ENCODE results near the gene AGBL2. TPM values are rescaled to one million over a fixed set of nuclear protein-coding genes. Genes with fewer than 3 reads are reported as not detected.

The AGBL2 gene
- total and polyA plus RNA-seq, 2 of the 8 experiments (the other 6 are each of a cell fraction or from before 2014, with no cell fraction given) = 2.1 to 6.5 TPM

DNA sequence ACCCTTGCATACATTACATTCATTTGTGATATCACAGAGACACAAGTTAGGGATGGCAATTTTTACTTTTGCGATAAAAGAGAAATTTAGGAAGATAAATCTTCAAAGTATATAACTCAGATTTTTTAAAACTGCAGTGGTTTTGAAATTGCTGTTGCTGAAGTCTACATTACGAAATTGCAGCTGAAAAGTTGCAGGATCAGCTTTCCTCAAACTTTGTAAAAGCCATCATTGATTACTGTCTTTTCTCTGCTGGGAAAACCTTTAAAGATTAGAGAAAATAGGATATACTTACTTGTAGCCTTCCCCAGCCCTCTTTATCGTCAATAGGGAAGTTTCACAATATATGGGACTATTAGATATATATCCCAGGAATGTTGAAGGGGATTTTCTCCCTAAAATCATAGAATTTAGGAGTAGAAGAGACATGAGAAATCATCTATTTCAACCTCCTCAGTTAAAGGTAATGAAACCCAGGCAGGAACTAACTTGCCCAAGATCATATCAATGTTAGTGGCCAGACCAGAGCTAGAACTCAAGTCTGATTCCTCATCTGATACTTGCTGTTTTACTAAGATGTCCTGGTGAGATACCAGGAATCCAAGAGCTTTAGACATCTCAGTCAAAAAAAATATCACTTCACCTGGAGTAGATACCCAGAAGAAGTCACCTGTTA, 10.4 kb upstream of the AGBL2 start (continued):
- TF ChIP-seq, protein P1, sequence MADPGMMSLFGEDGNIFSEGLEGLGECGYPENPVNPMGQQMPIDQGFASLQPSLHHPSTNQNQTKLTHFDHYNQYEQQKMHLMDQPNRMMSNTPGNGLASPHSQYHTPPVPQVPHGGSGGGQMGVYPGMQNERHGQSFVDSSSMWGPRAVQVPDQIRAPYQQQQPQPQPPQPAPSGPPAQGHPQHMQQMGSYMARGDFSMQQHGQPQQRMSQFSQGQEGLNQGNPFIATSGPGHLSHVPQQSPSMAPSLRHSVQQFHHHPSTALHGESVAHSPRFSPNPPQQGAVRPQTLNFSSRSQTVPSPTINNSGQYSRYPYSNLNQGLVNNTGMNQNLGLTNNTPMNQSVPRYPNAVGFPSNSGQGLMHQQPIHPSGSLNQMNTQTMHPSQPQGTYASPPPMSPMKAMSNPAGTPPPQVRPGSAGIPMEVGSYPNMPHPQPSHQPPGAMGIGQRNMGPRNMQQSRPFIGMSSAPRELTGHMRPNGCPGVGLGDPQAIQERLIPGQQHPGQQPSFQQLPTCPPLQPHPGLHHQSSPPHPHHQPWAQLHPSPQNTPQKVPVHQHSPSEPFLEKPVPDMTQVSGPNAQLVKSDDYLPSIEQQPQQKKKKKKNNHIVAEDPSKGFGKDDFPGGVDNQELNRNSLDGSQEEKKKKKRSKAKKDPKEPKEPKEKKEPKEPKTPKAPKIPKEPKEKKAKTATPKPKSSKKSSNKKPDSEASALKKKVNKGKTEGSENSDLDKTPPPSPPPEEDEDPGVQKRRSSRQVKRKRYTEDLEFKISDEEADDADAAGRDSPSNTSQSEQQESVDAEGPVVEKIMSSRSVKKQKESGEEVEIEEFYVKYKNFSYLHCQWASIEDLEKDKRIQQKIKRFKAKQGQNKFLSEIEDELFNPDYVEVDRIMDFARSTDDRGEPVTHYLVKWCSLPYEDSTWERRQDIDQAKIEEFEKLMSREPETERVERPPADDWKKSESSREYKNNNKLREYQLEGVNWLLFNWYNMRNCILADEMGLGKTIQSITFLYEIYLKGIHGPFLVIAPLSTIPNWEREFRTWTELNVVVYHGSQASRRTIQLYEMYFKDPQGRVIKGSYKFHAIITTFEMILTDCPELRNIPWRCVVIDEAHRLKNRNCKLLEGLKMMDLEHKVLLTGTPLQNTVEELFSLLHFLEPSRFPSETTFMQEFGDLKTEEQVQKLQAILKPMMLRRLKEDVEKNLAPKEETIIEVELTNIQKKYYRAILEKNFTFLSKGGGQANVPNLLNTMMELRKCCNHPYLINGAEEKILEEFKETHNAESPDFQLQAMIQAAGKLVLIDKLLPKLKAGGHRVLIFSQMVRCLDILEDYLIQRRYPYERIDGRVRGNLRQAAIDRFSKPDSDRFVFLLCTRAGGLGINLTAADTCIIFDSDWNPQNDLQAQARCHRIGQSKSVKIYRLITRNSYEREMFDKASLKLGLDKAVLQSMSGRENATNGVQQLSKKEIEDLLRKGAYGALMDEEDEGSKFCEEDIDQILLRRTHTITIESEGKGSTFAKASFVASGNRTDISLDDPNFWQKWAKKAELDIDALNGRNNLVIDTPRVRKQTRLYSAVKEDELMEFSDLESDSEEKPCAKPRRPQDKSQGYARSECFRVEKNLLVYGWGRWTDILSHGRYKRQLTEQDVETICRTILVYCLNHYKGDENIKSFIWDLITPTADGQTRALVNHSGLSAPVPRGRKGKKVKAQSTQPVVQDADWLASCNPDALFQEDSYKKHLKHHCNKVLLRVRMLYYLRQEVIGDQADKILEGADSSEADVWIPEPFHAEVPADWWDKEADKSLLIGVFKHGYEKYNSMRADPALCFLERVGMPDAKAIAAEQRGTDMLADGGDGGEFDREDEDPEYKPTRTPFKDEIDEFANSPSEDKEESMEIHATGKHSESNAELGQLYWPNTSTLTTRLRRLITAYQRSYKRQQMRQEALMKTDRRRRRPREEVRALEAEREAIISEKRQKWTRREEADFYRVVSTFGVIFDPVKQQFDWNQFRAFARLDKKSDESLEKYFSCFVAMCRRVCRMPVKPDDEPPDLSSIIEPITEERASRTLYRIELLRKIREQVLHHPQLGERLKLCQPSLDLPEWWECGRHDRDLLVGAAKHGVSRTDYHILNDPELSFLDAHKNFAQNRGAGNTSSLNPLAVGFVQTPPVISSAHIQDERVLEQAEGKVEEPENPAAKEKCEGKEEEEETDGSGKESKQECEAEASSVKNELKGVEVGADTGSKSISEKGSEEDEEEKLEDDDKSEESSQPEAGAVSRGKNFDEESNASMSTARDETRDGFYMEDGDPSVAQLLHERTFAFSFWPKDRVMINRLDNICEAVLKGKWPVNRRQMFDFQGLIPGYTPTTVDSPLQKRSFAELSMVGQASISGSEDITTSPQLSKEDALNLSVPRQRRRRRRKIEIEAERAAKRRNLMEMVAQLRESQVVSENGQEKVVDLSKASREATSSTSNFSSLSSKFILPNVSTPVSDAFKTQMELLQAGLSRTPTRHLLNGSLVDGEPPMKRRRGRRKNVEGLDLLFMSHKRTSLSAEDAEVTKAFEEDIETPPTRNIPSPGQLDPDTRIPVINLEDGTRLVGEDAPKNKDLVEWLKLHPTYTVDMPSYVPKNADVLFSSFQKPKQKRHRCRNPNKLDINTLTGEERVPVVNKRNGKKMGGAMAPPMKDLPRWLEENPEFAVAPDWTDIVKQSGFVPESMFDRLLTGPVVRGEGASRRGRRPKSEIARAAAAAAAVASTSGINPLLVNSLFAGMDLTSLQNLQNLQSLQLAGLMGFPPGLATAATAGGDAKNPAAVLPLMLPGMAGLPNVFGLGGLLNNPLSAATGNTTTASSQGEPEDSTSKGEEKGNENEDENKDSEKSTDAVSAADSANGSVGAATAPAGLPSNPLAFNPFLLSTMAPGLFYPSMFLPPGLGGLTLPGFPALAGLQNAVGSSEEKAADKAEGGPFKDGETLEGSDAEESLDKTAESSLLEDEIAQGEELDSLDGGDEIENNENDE (IDR thresholded peaks at IDR 0.05; ENCODE audit: insufficient replicate concordance, low read length) = no peak
- no peak for TF ChIP-seq RBBP5 (IDR thresholded peaks at IDR 0.05; ENCODE audit: borderline replicate concordance, low read depth, low read length)

All from H1 (cell line).